Trophoblast cell (in vitro differentiated cells and primary cell): Measurements from ENCODE around the gene PLP1.
A peak's percentile ranks its signal among the peaks of the same experiment; 100 is the strongest.

Source experiments
- DNase-seq, 2 donors: peaks; one replicate each; pipeline ENCODE4 v3.0.0-alpha.2; 2016
- H2AFZ ChIP-seq: 2 replicates; pipeline ENCODE4 v1.6.1; 2013; ENCODE audit warnings: low read length, moderate library complexity, mild to moderate bottlenecking; ENCODE audit not compliant: insufficient read depth, poor library complexity
- H2AK5ac ChIP-seq: 2 replicates; pipeline ENCODE4 v1.6.1; 2013; ENCODE audit warnings: mild to moderate bottlenecking, low read length
- H2BK120ac ChIP-seq: 2 replicates; pipeline ENCODE4 v1.6.1; 2013; ENCODE audit warnings: low read length, mild to moderate bottlenecking, moderate library complexity; ENCODE audit not compliant: insufficient read depth, poor library complexity
- H2BK12ac ChIP-seq: 2 replicates; pipeline ENCODE4 v1.6.1; 2013; ENCODE audit warnings: mild to moderate bottlenecking, low read length, moderate library complexity
- H2BK5ac ChIP-seq: 2 replicates; pipeline ENCODE4 v1.6.1; 2013; ENCODE audit warnings: low read length, low read depth, moderate library complexity, mild to moderate bottlenecking; ENCODE audit not compliant: poor library complexity
- H3K14ac ChIP-seq: 2 replicates; pipeline ENCODE4 v1.6.1; 2013; ENCODE audit warnings: mild to moderate bottlenecking, low read length
- H3K18ac ChIP-seq: 2 replicates; pipeline ENCODE4 v1.6.1; 2013; ENCODE audit warnings: mild to moderate bottlenecking, low read length
- H3K23ac ChIP-seq: 2 replicates; pipeline ENCODE4 v1.6.1; 2013; ENCODE audit warnings: low read length
- H3K27ac ChIP-seq: 2 replicates; pipeline ENCODE4 v1.5.1; 2013; ENCODE audit warnings: low read depth, mild to moderate bottlenecking, inconsistent platforms, low read length, moderate library complexity
- H3K27me3 ChIP-seq: 2 replicates; pipeline ENCODE4 v1.6.1; 2013; ENCODE audit warnings: inconsistent platforms, mild to moderate bottlenecking, low read length, moderate library complexity; ENCODE audit not compliant: insufficient read depth
- H3K36me3 ChIP-seq, 2 experiments: 1 replicate in 1 of 2; 2 replicates in 1 of 2; pipeline ENCODE4 v1.6.1; 2013; ENCODE audit warnings: low read length in 2 of 2, mild to moderate bottlenecking in 2 of 2, moderate library complexity in 1 of 2; ENCODE audit not compliant: insufficient read depth in 2 of 2, control insufficient read depth in 1 of 2
- H3K4ac ChIP-seq: 2 replicates; pipeline ENCODE4 v1.6.1; 2013; ENCODE audit warnings: low read depth, mild to moderate bottlenecking, low read length, moderate library complexity
- H3K4me1 ChIP-seq, 2 experiments: 1 replicate in 1 of 2; 2 replicates in 1 of 2; pipeline ENCODE4 v1.6.1; 2013; ENCODE audit warnings: low read length in 2 of 2, mild to moderate bottlenecking in 2 of 2, moderate library complexity in 1 of 2; ENCODE audit not compliant: insufficient read depth in 2 of 2, control insufficient read depth in 1 of 2
- H3K4me2 ChIP-seq: 2 replicates; pipeline ENCODE4 v1.6.1; 2013; ENCODE audit warnings: inconsistent platforms, mild to moderate bottlenecking, low read length, moderate library complexity
- H3K4me3 ChIP-seq: 2 replicates; pipeline ENCODE4 v1.5.1; 2013; ENCODE audit warnings: mild to moderate bottlenecking, low read depth, low read length, inconsistent platforms
- H3K79me1 ChIP-seq: one replicate; pipeline ENCODE4 v1.6.1; 2013; ENCODE audit warnings: low read length
- H3K79me2 ChIP-seq: 2 replicates; pipeline ENCODE4 v1.6.1; 2013; ENCODE audit warnings: low read length, mild to moderate bottlenecking; ENCODE audit not compliant: control insufficient read depth, insufficient read depth, poor library complexity
- H3K9ac ChIP-seq: 2 replicates; pipeline ENCODE4 v1.6.1; 2013; ENCODE audit warnings: mild to moderate bottlenecking, low read length
- H3K9me3 ChIP-seq: 2 replicates; pipeline ENCODE4 v1.6.1; 2013; ENCODE audit warnings: low read depth, mild to moderate bottlenecking, control low read depth, inconsistent platforms, low read length; ENCODE audit not compliant: insufficient read depth
- H4K12ac ChIP-seq: 2 replicates; pipeline ENCODE4 v1.6.1; 2013; ENCODE audit warnings: low read depth, mild to moderate bottlenecking, low read length, moderate library complexity
- H4K8ac ChIP-seq: 2 replicates; pipeline ENCODE4 v1.6.1; 2013; ENCODE audit warnings: low read depth, mild to moderate bottlenecking, low read length, moderate library complexity
- H4K91ac ChIP-seq: one replicate; pipeline ENCODE4 v1.6.1; 2013; ENCODE audit warnings: low read depth, mild to moderate bottlenecking, low read length, moderate library complexity
- WGBS: extraction: QIAGEN DNeasy Blood & Tissue Kit; methylation state at CpG from one replicate; pipeline ENCODE4 v1.1.7; 2013; ENCODE audit warnings: missing lambda C conversion rate; ENCODE audit not compliant: insufficient read length, insufficient coverage; ENCODE audit errors: extremely low coverage; 5-methylcytosine and 5-hydroxymethylcytosine counted together

Gene PLP1

DNA sequence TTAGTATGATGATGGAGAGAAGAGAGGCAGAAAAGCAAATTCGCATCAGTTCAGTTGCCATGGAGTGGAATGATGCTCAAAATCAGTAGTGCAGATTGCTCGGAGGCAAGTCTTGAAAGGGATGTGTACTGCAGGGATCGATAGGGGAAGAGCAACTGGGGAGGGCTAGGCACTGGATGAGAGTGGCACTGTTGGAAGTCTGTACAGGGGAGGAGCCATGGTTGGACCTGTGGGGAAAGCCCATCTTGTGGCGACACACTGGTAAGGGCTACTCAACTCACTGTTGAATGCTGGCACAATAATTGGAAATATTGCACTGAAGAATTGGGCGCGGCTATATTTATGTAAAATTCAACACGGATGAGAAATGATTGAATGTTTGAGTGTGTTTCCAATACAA is 54.2 kb downstream of the PLP1 start:
- no peak overlapping the region for H4K91ac ChIP-seq

DNA sequence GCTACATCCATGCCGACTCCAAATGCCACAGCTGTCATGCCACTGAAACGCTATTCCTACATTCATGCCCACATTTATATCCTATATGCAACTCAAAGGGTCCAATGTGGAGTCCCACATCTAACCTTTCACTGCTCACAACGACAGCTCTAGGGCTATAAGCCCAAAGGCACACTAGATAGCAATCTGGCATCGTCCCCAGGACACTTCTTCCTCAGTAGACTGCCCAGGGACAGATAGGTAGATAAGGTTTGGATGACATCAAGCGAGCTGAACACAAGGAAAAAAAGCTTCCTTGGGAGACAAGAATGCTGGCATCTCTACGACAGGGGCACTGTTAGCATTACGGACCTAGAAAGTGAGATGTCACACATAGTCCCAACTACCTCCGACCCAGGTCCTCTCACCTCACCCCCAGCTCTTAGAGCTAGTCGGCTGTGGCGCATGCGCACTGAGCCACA is 54.7 kb downstream of the PLP1 start:
- WGBS, result no CpG with 5 or more reads among the region's 11 CpGs
- no peaks in the 10 kb centered on the region for H3K79me1 ChIP-seq

More for the DNA sequence above, 54.2 kb downstream of the PLP1 start:
- Histone ChIP-seq H2BK12ac (no peak overlapping the region), H3K4ac (no peak overlapping the region), H3K79me1 (no peaks in the 10 kb centered on the region), H4K12ac (no peak overlapping the region), H3K27me3 (no peaks in the 10 kb centered on the region), H3K79me2 (no peaks in the 10 kb centered on the region), H3K9me3 (no peaks in the 10 kb centered on the region), H3K23ac (no peak overlapping the region), H2BK120ac (no peak overlapping the region), H2AK5ac (no peak overlapping the region), H4K8ac (no peak overlapping the region), H2BK5ac (no peak overlapping the region), H3K4me2 (no peak overlapping the region), H2AFZ (no peak overlapping the region), H3K27ac (no peak overlapping the region), H3K18ac (no peak overlapping the region), H3K4me3 (no peak overlapping the region), H3K9ac (no peak overlapping the region), H3K36me3 (no peaks in the 10 kb centered on the region), H3K14ac (no peak overlapping the region), H3K4me1 (peaks cover 0 to 5% of the 10 kb centered on the region in 2 experiments)
- whole genome bisulfite sequencing, result no CpG with 5 or more reads among the region's 7 CpGs
- no peak for DNase-seq

DNA sequence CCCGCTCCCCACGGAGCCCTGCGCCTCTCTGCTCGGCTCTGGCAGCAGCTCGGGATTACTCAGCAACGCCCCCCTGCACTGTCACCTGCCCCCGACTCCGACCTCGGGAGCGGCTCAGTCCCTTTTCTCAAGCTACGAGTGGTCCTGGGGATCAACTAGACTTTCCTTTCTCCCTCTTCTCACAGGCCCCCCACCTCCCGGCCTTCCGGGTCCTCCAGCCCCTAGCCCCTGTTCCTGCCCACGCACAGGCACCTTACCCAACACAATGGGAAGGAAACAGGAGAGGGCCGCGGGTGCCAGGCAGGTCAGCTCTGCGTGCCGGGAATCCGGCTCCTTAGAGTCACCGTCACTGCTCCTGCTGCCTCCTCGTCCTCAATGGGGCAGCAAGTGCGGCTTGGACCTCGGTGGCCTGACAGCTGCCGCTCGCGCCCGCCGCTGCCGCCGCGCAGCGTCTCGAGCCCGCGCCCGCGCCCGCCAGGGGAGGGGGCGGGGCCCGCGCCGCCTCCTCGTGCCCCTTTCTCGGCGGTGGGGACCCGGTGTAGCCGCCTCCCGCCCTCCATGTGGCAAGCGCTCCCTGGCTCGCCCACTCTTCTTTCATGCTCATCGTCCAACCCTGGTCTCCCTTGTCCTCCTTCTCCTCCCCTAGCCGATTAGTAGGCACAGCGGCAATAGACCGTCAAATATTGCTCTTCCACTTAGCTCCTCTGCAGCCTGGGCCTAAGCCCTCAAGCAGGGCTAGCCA is 55.3 kb downstream of the PLP1 start, which contains the start of gene RAB9B:
Gene RAB9B, minus strand, starts transcription at position 455 of the 742 bp plus-strand sequence. CDS start 6,473 bp downstream, outside the sequence.
- no peaks in the 10 kb centered on the region for H3K36me3 ChIP-seq
- H3K4me2 ChIP-seq, result peak within 1 kb of the TSS; percentile 76
- peak within 1 kb of the TSS; percentile 89 for H2AFZ ChIP-seq
- no peak within 1 kb of the TSS for H3K18ac ChIP-seq
- peak within 1 kb of the TSS; percentile 71 for H3K4me3 ChIP-seq
- H2AK5ac ChIP-seq, result no peak within 1 kb of the TSS
- H3K4ac ChIP-seq, result no peak within 1 kb of the TSS
- no peaks in the 10 kb centered on the region for H3K9me3 ChIP-seq
- H3K27me3 ChIP-seq, result no peaks in the 10 kb centered on the region
- H2BK120ac ChIP-seq, result no peak within 1 kb of the TSS
- H3K79me2 ChIP-seq, result no peaks in the 10 kb centered on the region
- no peak within 1 kb of the TSS for H3K27ac ChIP-seq
- no CpG with 5 or more reads among the region's 54 CpGs for WGBS
- peaks cover 0 to 5% of the 10 kb centered on the region in 2 experiments for H3K4me1 ChIP-seq
- H3K14ac ChIP-seq, result no peak within 1 kb of the TSS
- H4K91ac ChIP-seq, result no peak within 1 kb of the TSS
- H2BK12ac ChIP-seq, result no peak within 1 kb of the TSS
- H3K9ac ChIP-seq, result no peak within 1 kb of the TSS
- H4K12ac ChIP-seq, result no peak within 1 kb of the TSS
- H3K23ac ChIP-seq, result no peak within 1 kb of the TSS
- DNase-seq, result peak in 1 of 2 donors; percentile 21
- no peaks in the 10 kb centered on the region for H3K79me1 ChIP-seq
- H2BK5ac ChIP-seq, result no peak within 1 kb of the TSS
- no peak within 1 kb of the TSS for H4K8ac ChIP-seq

More for the DNA sequence above, 54.7 kb downstream of the PLP1 start:
- Histone ChIP-seq H3K18ac (no peak overlapping the region), H3K9ac (no peak overlapping the region), H3K79me2 (no peaks in the 10 kb centered on the region), H2BK5ac (no peak overlapping the region), H3K27ac (no peak overlapping the region), H3K4me1 (peaks cover 0 to 5% of the 10 kb centered on the region in 2 experiments), H4K8ac (no peak overlapping the region), H3K14ac (no peak overlapping the region), H3K27me3 (no peaks in the 10 kb centered on the region), H4K91ac (no peak overlapping the region), H3K4me2 (peak overlapping the region; percentile 76), H2AK5ac (no peak overlapping the region), H2AFZ (no peak overlapping the region), H4K12ac (no peak overlapping the region), H3K23ac (no peak overlapping the region), H3K36me3 (no peaks in the 10 kb centered on the region), H2BK12ac (no peak overlapping the region), H3K9me3 (no peaks in the 10 kb centered on the region), H2BK120ac (no peak overlapping the region), H3K4ac (no peak overlapping the region), H3K4me3 (peak overlapping the region; percentile 71)
- DNase-seq, result peak; percentile 35 to 63

DNA sequence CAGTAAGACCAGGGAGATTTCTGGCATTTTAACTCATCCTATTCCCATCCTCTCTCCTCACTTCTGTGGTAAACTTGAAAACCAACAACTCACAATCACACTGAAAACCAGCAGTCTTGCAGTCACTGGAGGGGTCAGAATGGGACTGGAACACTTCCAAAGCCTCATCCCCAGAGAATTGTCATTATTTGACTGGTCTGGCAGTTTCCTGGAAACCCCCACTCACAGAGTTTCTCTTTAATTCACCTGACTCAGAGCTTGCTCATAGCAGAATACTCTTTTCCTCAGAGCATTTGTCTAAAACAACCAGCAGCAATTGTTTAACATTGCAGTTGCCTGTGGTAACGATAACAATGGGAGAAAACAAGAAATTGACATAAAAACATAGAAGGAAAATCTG is 62.8 kb downstream of the PLP1 start:
- no peak overlapping the region for H3K14ac ChIP-seq
- H3K4me2 ChIP-seq, result no peak overlapping the region
- H4K8ac ChIP-seq, result no peak overlapping the region
- no peak overlapping the region for H3K27ac ChIP-seq
- no peak for DNase-seq
- no peak overlapping the region for H2BK12ac ChIP-seq
- no peaks in the 10 kb centered on the region for H3K36me3 ChIP-seq
- no peak overlapping the region for H3K18ac ChIP-seq
- no peaks in the 10 kb centered on the region for H3K4me1 ChIP-seq
- no peak overlapping the region for H2BK5ac ChIP-seq
- no peaks in the 10 kb centered on the region for H3K79me1 ChIP-seq
- H2AFZ ChIP-seq, result no peak overlapping the region
- no peak overlapping the region for H2BK120ac ChIP-seq
- no peak overlapping the region for H4K12ac ChIP-seq
- no peaks in the 10 kb centered on the region for H3K27me3 ChIP-seq
- no peak overlapping the region for H3K4me3 ChIP-seq
- H3K9ac ChIP-seq, result no peak overlapping the region
- no peak overlapping the region for H3K4ac ChIP-seq
- H3K23ac ChIP-seq, result no peak overlapping the region
- WGBS, result no CpG with 5 or more reads among the region's 1 CpG
- no peaks in the 10 kb centered on the region for H3K79me2 ChIP-seq
- H2AK5ac ChIP-seq, result no peak overlapping the region
- no peaks in the 10 kb centered on the region for H3K9me3 ChIP-seq
- no peak overlapping the region for H4K91ac ChIP-seq
